GM04503 (cell line): ENCODE measurements around the gene NEIL3.

Source experiments
- DNase-seq: peaks from one replicate; pipeline ENCODE4 v3.0.0-alpha.2; 2012; ENCODE audit warnings: low read depth

The NEIL3 gene

GRCh38 chr4:177309522-177310371, at the start of gene NEIL3:
NEIL3 (plus strand) TSS chr4:177309874; CDS start chr4:177309954, 80 bp downstream.
- DNase-seq: peak; percentile 34

GRCh38 chr4:177263818-177264217, 45.9 kb upstream of the NEIL3 start:
- DNase-seq: no peak

GRCh38 chr4:177264788-177265422, 44.8 kb upstream of the NEIL3 start:
- no peak for DNase-seq

- DNase-seq: no peak
Observed at GRCh38 chr4:177265729-177266128, 43.9 kb upstream of the NEIL3 start.

- DNase-seq: no peak
Observed at GRCh38 chr4:177266506-177266905, 43.2 kb upstream of the NEIL3 start.

GRCh38 chr4:177267911-177268310, 41.8 kb upstream of the NEIL3 start:
- DNase-seq: no peak

GRCh38 chr4:177271091-177271490, 38.6 kb upstream of the NEIL3 start:
- DNase-seq: no peak

GRCh38 chr4:177271915-177272766, 37.5 kb upstream of the NEIL3 start:
- DNase-seq: no peak

GRCh38 chr4:177275999-177276398, 33.7 kb upstream of the NEIL3 start:
- no peak for DNase-seq

- no peak for DNase-seq
Observed at GRCh38 chr4:177281351-177281909, 28.2 kb upstream of the NEIL3 start.

- DNase-seq: no peak
Observed at GRCh38 chr4:177282284-177282835, 27.3 kb upstream of the NEIL3 start.

GRCh38 chr4:177283167-177283566, 26.5 kb upstream of the NEIL3 start:
- no peak for DNase-seq

- no peak for DNase-seq
Observed at GRCh38 chr4:177285953-177286352, 23.7 kb upstream of the NEIL3 start.

GRCh38 chr4:177287255-177287654, 22.4 kb upstream of the NEIL3 start:
- no peak for DNase-seq

GRCh38 chr4:177288335-177288734, 21.3 kb upstream of the NEIL3 start:
- no peak for DNase-seq

GRCh38 chr4:177290780-177291179, 18.9 kb upstream of the NEIL3 start:
- no peak for DNase-seq

- DNase-seq: no peak
Observed at GRCh38 chr4:177292171-177292570, 17.5 kb upstream of the NEIL3 start.

GRCh38 chr4:177293208-177294033, 16.3 kb upstream of the NEIL3 start:
- DNase-seq: no peak

- DNase-seq: no peak
Observed at GRCh38 chr4:177297785-177298391, 11.8 kb upstream of the NEIL3 start.

GRCh38 chr4:177301126-177301639, 8.5 kb upstream of the NEIL3 start:
- DNase-seq: no peak
